Activated CD4-positive, alpha-beta T cell treated with anti-CD3 and anti-CD28 coated beads, Interleukin-2, amount 10 ng/mL, durations not matched to agents 7 days and 5 days (primary cell): ENCODE data around the gene EPAS1. TPM values are rescaled to one million over a fixed set of nuclear protein-coding genes. Genes with fewer than 3 reads are reported as not detected.

ENCODE experiments used
- CTCF ChIA-PET: fragments of 350-600 bp; sonication (Branson Sonifier 250); formaldehyde crosslinking; loops from one replicate; lab custom pipeline; 2021; ENCODE audit warnings: antibody characterized with exemption; lab: Charles Lee
- POLR2A ChIA-PET: fragments of 350-600 bp; sonication (Branson Sonifier 250); formaldehyde crosslinking; loops from one replicate; lab custom pipeline; 2021; ENCODE audit warnings: antibody characterized with exemption; lab: Charles Lee
- DNase-seq: peaks from one replicate; pipeline ENCODE4 v3.0.0-alpha.2; 2020
- H3K27ac Mint-ChIP-seq: one replicate; pipeline ENCODE4 v1.8.0; 2021; ENCODE audit warnings: mild to moderate bottlenecking, moderate library complexity, mixed read lengths
- H3K27me3 Mint-ChIP-seq: one replicate; pipeline ENCODE4 v1.8.0; 2021; ENCODE audit warnings: mixed read lengths
- H3K36me3 Mint-ChIP-seq: one replicate; pipeline ENCODE4 v1.8.0; 2021; ENCODE audit warnings: low read depth, mixed read lengths
- H3K4me1 Mint-ChIP-seq: one replicate; pipeline ENCODE4 v1.8.0; 2021; ENCODE audit warnings: mixed read lengths
- H3K4me3 Mint-ChIP-seq: one replicate; pipeline ENCODE4 v1.8.0; 2021; ENCODE audit warnings: mild to moderate bottlenecking, moderate library complexity, mixed read lengths
- H3K9me3 Mint-ChIP-seq: one replicate; pipeline ENCODE4 v1.8.0; 2021; ENCODE audit warnings: mixed read lengths
- total RNA-seq, 2 experiments: library from RNA; stranded (reverse); gene quantifications; one replicate each; pipeline ENCODE4 v1.2.3, GENCODE V29; 2021

Gene EPAS1
- total RNA-seq, 2 experiments from 2014 or later, result 6.9 to 7.9 TPM

DNA sequence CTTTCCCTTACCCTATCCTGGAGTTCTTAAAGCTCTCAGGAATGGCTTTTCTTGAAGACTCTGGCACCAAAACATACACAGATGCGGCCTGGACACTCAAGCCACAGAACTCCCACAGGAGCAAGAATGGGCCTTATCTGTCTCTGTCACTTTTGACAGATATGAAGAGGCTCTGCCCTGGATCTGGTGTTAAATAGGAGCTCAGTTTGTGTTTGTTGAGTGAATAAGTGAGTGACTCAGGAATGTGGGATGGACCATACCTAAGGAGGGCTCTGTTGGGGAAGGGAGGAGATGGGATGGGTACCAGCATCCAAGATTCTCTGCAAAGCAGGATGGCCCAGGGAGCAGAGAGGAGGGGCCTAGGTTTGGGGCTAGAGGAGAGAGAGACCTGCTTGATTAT is 33.9 kb upstream of the EPAS1 start:
- H3K27me3 Mint-ChIP-seq, result peaks cover 8% of the 10 kb centered on the region
- no peaks in the 10 kb centered on the region for H3K36me3 Mint-ChIP-seq
- H3K9me3 Mint-ChIP-seq, result no peaks in the 10 kb centered on the region
- no peak for DNase-seq
- POLR2A ChIA-PET, result no interaction called here
- no peak overlapping the region for H3K4me3 Mint-ChIP-seq
- CTCF ChIA-PET, result no interaction called here
- H3K4me1 Mint-ChIP-seq, result peaks cover 6% of the 10 kb centered on the region
- no peak overlapping the region for H3K27ac Mint-ChIP-seq

- no peak overlapping the region for H3K4me3 Mint-ChIP-seq
- POLR2A ChIA-PET, result no interaction called here
- peaks cover 14% of the 10 kb centered on the region for H3K4me1 Mint-ChIP-seq
- CTCF ChIA-PET, result interaction anchor here (0.9 kb wide), 1 partner anchor 25 kb away, joined by 3 read pairs; no protein-coding TSS in a partner anchor
- no peak for DNase-seq
- H3K9me3 Mint-ChIP-seq, result no peaks in the 10 kb centered on the region
- peaks cover 8% of the 10 kb centered on the region for H3K27me3 Mint-ChIP-seq
- no peaks in the 10 kb centered on the region for H3K36me3 Mint-ChIP-seq
- no peak overlapping the region for H3K27ac Mint-ChIP-seq
These were observed 32.8 kb upstream of the EPAS1 start for GRCh38 chr2:46264447-46264846.

GRCh38 chr2:46266134-46266533 is 31.1 kb upstream of the EPAS1 start:
- Mint-ChIP-seq H3K27ac (no peak overlapping the region), H3K36me3 (no peaks in the 10 kb centered on the region), H3K9me3 (no peaks in the 10 kb centered on the region), H3K27me3 (peaks cover 8% of the 10 kb centered on the region), H3K4me1 (peaks cover 23% of the 10 kb centered on the region), H3K4me3 (no peak overlapping the region)
- POLR2A ChIA-PET, result no interaction called here
- CTCF ChIA-PET, result interaction anchor here (1.3 kb wide), 1 partner anchor 11 kb away, joined by 4 read pairs; no protein-coding TSS in a partner anchor
- no peak for DNase-seq

DNA sequence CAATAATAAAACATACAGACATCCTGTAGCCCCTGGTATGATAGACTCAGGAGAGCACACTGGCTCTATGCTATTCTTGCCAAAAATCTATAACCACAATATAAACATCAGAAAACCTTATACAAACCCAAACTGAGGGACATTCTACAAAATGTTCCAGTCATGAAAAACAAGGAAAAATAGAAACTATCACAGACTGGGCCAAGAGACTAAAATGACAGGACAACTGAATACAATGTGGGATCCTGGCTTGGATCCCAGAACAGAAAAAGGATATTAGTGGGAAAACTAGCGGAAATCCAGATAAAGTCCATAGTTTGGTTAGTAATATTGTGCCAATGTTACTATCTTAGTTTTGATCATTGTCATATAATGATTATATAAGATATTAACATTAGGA is 29.6 kb upstream of the EPAS1 start:
- Mint-ChIP-seq H3K4me1 (peaks cover 23% of the 10 kb centered on the region), H3K27ac (no peak overlapping the region), H3K9me3 (no peaks in the 10 kb centered on the region), H3K4me3 (no peak overlapping the region), H3K36me3 (no peaks in the 10 kb centered on the region), H3K27me3 (peaks cover 7% of the 10 kb centered on the region)
- ChIA-PET CTCF (interaction anchor here (1.2 to 1.3 kb wide), 2 partner anchors 10 to 36 kb away, joined by 3 to 4 read pairs; no protein-coding TSS in a partner anchor), POLR2A (no interaction called here)
- no peak for DNase-seq

DNA sequence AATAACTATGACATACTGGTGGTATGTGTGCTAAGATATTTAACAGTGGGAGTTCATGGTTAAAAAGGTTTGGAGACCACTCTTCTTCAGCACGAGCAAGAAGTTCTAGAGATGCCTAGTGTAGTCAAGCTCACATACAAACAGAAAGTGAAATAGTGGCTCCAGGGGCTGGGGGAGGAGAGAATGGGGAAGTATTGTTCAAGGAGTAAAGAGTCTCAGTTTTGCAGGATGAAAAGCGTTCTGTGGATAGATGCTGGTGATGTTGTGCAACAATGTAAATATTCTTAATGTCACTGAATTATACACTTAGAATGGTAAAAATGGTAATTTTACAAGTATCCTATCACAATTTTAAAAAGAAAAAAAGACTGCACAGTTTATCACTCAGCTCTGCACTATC is 29.0 kb upstream of the EPAS1 start:
- peaks cover 7% of the 10 kb centered on the region for H3K27me3 Mint-ChIP-seq
- no peak overlapping the region for H3K27ac Mint-ChIP-seq
- H3K36me3 Mint-ChIP-seq, result no peaks in the 10 kb centered on the region
- peaks cover 23% of the 10 kb centered on the region for H3K4me1 Mint-ChIP-seq
- ChIA-PET CTCF (interaction anchor here (0.6 kb wide), 1 partner anchor 69 kb away, joined by 3 read pairs; no protein-coding TSS in a partner anchor), POLR2A (no interaction called here)
- no peak overlapping the region for H3K4me3 Mint-ChIP-seq
- H3K9me3 Mint-ChIP-seq, result no peaks in the 10 kb centered on the region
- DNase-seq, result no peak

GRCh38 chr2:46269001-46269400 is 28.2 kb upstream of the EPAS1 start:
- Mint-ChIP-seq H3K36me3 (no peaks in the 10 kb centered on the region), H3K27me3 (peaks cover 4% of the 10 kb centered on the region), H3K27ac (no peak overlapping the region), H3K9me3 (no peaks in the 10 kb centered on the region), H3K4me3 (no peak overlapping the region), H3K4me1 (peaks cover 23% of the 10 kb centered on the region)
- DNase-seq, result no peak
- POLR2A ChIA-PET, result no interaction called here
- CTCF ChIA-PET, result no interaction called here

DNA sequence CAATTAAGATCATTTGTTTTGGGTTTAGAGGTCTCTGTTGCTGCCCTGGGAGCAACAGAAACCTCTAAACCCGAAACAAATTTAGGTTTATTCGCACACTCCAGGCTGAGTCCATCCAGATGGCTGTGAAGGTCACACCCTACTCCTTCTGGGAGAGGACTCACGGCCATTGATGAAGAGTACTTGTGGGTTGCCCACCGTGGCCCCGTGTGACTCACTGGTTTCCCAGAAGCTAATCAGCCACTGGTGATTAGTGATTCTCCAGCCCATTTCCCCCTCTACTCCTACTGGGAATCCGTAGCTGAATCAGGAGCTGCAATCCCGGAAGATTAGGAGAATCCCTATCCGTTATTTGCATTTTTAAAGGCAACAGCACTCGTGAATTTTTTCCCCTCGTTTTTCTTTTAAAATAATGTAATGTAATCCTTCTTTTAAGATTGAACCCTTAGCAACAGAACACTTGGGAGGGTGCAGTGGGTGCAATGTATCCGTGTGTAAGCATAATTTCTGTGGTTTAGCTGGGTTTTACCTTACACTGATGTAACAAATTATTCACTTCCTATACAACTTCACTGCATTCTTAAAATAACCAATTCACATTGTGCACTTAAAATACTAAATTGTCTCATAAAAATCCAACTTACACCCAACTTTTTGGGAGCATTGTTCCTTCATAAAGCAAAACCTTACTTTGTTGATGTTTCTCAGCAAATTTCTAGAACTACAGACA is 27.5 kb upstream of the EPAS1 start:
- H3K4me1 Mint-ChIP-seq, result peaks cover 23% of the 10 kb centered on the region
- CTCF ChIA-PET, result no interaction called here
- no peaks in the 10 kb centered on the region for H3K36me3 Mint-ChIP-seq
- no peaks in the 10 kb centered on the region for H3K9me3 Mint-ChIP-seq
- H3K27me3 Mint-ChIP-seq, result peaks cover 4% of the 10 kb centered on the region
- peak overlapping the region; percentile 62 for H3K27ac Mint-ChIP-seq
- POLR2A ChIA-PET, result no interaction called here
- no peak for DNase-seq
- H3K4me3 Mint-ChIP-seq, result no peak overlapping the region

DNA sequence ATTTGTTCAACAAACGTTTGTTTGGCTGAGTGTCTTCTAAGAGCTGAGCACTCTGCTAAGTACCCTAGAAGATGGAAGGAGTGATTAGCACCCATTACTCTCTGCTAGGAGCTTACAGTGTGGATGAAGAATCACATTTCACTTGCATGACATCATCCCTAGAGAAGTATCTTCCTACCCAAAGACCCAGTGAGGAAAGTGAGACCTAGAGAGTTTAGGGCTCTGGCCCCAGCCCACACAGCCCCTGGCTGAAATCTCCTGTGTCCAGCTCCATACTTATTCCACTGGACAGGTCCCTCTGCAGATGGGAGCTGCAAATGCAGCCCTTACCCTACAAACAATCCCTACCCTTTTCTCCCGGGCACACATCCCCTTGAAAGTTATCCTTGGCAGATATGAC is 26.8 kb upstream of the EPAS1 start:
- peaks cover 3% of the 10 kb centered on the region for H3K27me3 Mint-ChIP-seq
- peak overlapping the region; percentile 62 for H3K27ac Mint-ChIP-seq
- peaks cover 26% of the 10 kb centered on the region for H3K4me1 Mint-ChIP-seq
- no peaks in the 10 kb centered on the region for H3K36me3 Mint-ChIP-seq
- DNase-seq, result no peak
- CTCF ChIA-PET, result no interaction called here
- H3K9me3 Mint-ChIP-seq, result no peaks in the 10 kb centered on the region
- no peak overlapping the region for H3K4me3 Mint-ChIP-seq
- POLR2A ChIA-PET, result no interaction called here

DNA sequence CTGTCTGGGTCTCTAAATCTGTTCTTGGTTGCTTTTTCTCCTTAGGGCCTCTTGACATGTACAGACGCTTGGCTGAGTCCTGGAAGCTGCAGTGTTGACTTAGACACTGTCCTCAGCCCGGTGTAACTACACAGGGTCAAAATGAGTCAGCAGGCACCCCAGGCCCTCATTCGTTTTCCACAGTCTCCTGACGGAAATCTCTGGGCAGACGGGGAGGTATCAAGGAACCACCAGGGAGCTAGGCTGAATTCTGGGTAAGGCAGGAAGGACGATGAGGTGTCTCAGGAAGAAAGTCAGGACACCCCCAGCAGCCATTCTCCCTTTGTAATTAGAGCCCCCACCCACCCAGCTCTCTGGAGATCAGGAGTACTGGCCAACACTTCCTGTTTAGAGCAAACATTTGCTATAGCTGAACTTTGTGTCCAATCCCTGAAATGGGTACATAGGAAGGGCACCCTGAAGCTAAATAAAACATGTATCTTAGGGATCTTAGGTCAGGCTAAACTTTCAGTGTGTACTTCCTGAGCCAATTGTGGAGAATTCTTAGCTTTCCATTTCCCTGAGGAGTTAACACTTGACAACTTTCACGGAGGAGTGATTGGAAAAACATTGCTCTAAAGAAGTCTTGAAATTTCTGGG is 23.9 kb upstream of the EPAS1 start:
- H3K27ac Mint-ChIP-seq, result no peak overlapping the region

DNA sequence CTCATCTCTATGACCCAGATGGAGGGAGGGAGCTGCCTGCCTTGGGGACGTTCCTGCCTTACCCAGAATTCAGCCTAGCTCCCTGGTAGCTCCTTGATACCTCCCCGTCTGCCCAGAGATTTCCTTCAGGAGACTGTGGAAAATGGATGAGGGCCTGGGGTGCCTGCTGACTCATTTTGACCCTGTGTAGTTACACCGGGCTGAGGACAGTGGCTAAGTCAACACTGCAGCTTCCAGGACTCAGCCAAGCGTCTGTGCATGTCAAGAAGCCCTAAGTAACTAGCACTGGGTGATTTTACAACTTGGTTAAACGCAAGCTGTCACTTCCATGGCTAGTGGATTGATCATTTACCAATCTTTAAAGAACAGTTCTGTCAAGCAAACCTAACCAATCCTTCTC is 23.3 kb upstream of the EPAS1 start:
- Mint-ChIP-seq H3K9me3 (no peaks in the 10 kb centered on the region), H3K27me3 (peaks cover 12% of the 10 kb centered on the region), H3K27ac (no peak overlapping the region), H3K4me3 (no peak overlapping the region), H3K4me1 (peaks cover 30% of the 10 kb centered on the region), H3K36me3 (peaks cover 2% of the 10 kb centered on the region)
- CTCF ChIA-PET, result interaction anchor here (1.0 to 2.0 kb wide), 4 partner anchors 15 to 211 kb away, joined by 3 to 5 read pairs (median 4); no protein-coding TSS in a partner anchor
- POLR2A ChIA-PET, result no interaction called here
- DNase-seq, result no peak

More for the DNA sequence above, 23.9 kb upstream of the EPAS1 start:
- ChIA-PET POLR2A (no interaction called here), CTCF (interaction anchor here (1.0 to 2.0 kb wide), 4 partner anchors 14 to 211 kb away, joined by 3 to 5 read pairs (median 4); no protein-coding TSS in a partner anchor)
- Mint-ChIP-seq H3K4me3 (no peak overlapping the region), H3K36me3 (peaks cover 2% of the 10 kb centered on the region), H3K9me3 (no peaks in the 10 kb centered on the region), H3K27me3 (peaks cover 11% of the 10 kb centered on the region), H3K4me1 (peaks cover 36% of the 10 kb centered on the region)
- DNase-seq, result no peak

DNA sequence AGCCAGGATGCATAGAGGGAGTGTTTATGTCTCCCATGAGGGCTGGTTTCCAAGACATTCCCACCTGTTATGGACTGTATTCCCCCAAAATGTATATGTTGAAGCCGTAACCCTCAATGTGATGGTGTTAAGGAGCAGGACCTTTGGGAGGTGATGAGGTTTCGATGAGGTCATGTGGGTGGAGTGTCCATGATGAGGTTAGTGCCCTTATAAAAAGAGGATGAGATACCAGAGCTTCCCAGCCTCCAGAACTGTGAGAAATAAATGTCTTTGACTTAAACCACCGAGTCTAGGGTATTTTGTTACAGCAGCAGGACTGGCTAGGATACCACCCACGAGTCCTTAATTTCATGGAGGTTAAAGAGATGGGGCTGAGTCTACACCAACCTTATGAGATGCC is 22.6 kb upstream of the EPAS1 start:
- no peaks in the 10 kb centered on the region for H3K9me3 Mint-ChIP-seq
- H3K36me3 Mint-ChIP-seq, result peaks cover 2% of the 10 kb centered on the region
- POLR2A ChIA-PET, result no interaction called here
- peaks cover 12% of the 10 kb centered on the region for H3K27me3 Mint-ChIP-seq
- DNase-seq, result no peak
- H3K4me1 Mint-ChIP-seq, result peaks cover 28% of the 10 kb centered on the region
- CTCF ChIA-PET, result interaction anchor here (2.0 kb wide), 1 partner anchor 212 kb away, joined by 4 read pairs; no protein-coding TSS in a partner anchor
- no peak overlapping the region for H3K4me3 Mint-ChIP-seq
- H3K27ac Mint-ChIP-seq, result no peak overlapping the region

DNA sequence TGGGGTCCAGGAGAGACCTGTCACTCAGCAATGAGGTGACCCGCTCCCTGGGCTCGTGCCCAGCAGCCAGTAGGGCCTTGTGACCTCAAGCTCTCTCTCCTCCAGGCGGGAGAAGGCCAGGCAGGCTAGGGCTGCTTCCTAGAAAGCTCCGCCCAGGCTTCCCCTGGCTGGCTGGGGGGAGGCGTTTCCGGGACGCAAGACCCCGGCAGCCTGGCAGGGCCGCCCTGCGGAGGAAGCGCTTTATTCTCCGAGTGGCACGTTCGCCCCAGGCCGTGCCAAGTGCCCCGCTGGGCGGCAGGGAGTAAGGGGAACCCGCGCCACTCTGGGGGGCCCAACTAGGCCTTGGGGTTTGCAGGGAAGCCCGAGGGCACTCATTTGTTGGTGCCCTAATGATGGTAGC is 21.2 kb upstream of the EPAS1 start:
- H3K4me3 Mint-ChIP-seq, result no peak overlapping the region
- H3K9me3 Mint-ChIP-seq, result no peaks in the 10 kb centered on the region
- H3K27ac Mint-ChIP-seq, result no peak overlapping the region
- no peak for DNase-seq
- H3K27me3 Mint-ChIP-seq, result peaks cover 12% of the 10 kb centered on the region
- H3K4me1 Mint-ChIP-seq, result peaks cover 19% of the 10 kb centered on the region
- POLR2A ChIA-PET, result no interaction called here
- CTCF ChIA-PET, result interaction anchor here (0.6 kb wide), 2 partner anchors 14 to 1740 kb away, joined by 3 read pairs; no protein-coding TSS in a partner anchor
- peaks cover 2% of the 10 kb centered on the region for H3K36me3 Mint-ChIP-seq

- no peak overlapping the region for H3K4me3 Mint-ChIP-seq
- peaks cover 13% of the 10 kb centered on the region for H3K27me3 Mint-ChIP-seq
- H3K27ac Mint-ChIP-seq, result no peak overlapping the region
- peaks cover 19% of the 10 kb centered on the region for H3K4me1 Mint-ChIP-seq
- ChIA-PET CTCF (interaction anchor here (1.4 to 1.5 kb wide), 2 partner anchors 10 to 18 kb away, joined by 4 read pairs; no protein-coding TSS in a partner anchor), POLR2A (no interaction called here)
- no peaks in the 10 kb centered on the region for H3K9me3 Mint-ChIP-seq
- DNase-seq, result no peak
- H3K36me3 Mint-ChIP-seq, result peaks cover 2% of the 10 kb centered on the region
These were observed 20.6 kb upstream of the EPAS1 start for GRCh38 chr2:46276642-46277041.
